WERI-Rb-1 (cell line): ENCODE results near the gene TOP3B.

Experiments used
- DNase-seq: peaks from one replicate; pipeline ENCODE4 v3.0.0-alpha.2; 2020
- H3K27ac ChIP-seq: fragments of 250-450 bp; sonication (Bioruptor Pico); 2 replicates; pipeline ENCODE4 v1.5.1; 2020; ENCODE audit warnings: mild to moderate bottlenecking, moderate library complexity
- H3K27me3 ChIP-seq: fragments of 250-450 bp; sonication (Bioruptor Pico); 2 replicates; pipeline ENCODE4 v1.5.1; 2021; ENCODE audit warnings: mild to moderate bottlenecking, low read depth, moderate library complexity; ENCODE audit not compliant: insufficient read depth, severe bottlenecking
- H3K36me3 ChIP-seq: fragments of 250-450 bp; sonication (Bioruptor Pico); 2 replicates; pipeline ENCODE4 v1.5.1; 2020; ENCODE audit warnings: mild to moderate bottlenecking, moderate library complexity
- H3K4me3 ChIP-seq: 2 replicates; pipeline ENCODE4 v1.5.1; 2011; ENCODE audit warnings: low read depth, mild to moderate bottlenecking, control low read depth, low read length
- H3K9me3 ChIP-seq: fragments of 250-450 bp; sonication (Bioruptor Pico); 2 replicates; pipeline ENCODE4 v1.5.1; 2021; ENCODE audit warnings: mild to moderate bottlenecking, moderate library complexity; ENCODE audit not compliant: severe bottlenecking
- TF ChIP-seq, protein P1 (sequence below): IDR thresholded peaks from 2 replicates; pipeline ENCODE4 v1.5.1; 2011; ENCODE audit warnings: low read depth, mild to moderate bottlenecking, control low read depth, inconsistent platforms, low read length

TOP3B gene

DNA sequence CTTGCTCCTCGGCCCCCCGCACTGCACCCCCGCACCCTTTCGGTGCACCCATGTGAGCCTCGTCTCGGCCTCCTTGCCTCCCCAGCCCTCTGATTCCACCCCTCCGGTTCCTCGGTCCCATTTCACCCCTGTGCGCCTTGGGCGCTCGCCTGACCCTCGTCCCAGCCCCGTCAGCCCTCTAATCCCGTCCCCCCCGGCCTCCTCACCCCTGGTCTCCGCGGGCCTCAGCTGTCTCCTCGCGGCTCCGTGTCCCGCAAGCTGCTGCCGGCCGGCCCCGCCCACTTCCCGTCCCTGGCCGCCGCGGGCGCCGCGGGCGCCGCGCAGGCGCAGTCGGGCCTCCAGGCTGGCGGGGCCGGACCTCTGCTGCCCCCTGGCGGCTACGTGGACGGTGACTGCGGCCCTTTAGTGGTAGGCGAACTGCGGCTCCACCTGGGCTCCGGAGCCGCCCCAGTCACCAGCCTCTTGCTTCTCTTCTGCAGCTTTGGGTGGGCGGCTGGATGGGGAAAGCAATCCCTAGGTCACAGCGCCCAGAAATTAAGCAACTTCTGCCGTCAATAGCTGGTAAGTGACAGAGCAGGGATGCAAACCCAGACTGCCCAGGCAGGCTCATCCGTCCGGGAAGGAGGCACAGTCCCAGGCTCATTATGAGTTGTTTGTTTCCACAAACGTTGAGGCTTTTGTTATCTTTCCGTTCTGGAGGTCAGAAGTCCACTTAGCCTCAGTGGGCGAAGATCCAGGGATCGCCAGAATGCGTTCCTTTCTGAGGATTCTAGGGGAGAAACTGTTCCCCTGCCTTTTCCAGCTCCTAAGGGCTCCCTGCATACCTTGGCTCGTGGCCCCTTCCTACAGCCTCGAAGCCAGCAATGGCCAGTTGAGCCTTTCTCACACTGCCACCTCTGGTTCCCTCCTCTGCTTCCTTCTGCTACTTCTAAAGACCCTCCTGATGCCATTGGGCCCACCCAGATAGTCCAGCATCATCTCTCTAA, 29.7 kb downstream of the TOP3B start, which contains the start of gene PPM1F:
Gene PPM1F, minus strand, starts transcription at position 263 of the 986 bp plus-strand sequence. CDS start 6,800 bp downstream, outside the sequence.
- no peaks in the 10 kb centered on the region for H3K27me3 ChIP-seq
- H3K27ac ChIP-seq, result peak within 1 kb of the TSS; percentile 65
- H3K4me3 ChIP-seq, result peak within 1 kb of the TSS; percentile 77
- no peaks in the 10 kb centered on the region for H3K36me3 ChIP-seq
- TF ChIP-seq, protein P1, sequence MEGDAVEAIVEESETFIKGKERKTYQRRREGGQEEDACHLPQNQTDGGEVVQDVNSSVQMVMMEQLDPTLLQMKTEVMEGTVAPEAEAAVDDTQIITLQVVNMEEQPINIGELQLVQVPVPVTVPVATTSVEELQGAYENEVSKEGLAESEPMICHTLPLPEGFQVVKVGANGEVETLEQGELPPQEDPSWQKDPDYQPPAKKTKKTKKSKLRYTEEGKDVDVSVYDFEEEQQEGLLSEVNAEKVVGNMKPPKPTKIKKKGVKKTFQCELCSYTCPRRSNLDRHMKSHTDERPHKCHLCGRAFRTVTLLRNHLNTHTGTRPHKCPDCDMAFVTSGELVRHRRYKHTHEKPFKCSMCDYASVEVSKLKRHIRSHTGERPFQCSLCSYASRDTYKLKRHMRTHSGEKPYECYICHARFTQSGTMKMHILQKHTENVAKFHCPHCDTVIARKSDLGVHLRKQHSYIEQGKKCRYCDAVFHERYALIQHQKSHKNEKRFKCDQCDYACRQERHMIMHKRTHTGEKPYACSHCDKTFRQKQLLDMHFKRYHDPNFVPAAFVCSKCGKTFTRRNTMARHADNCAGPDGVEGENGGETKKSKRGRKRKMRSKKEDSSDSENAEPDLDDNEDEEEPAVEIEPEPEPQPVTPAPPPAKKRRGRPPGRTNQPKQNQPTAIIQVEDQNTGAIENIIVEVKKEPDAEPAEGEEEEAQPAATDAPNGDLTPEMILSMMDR, result peak; percentile 85
- H3K9me3 ChIP-seq, result peaks cover 4% of the 10 kb centered on the region
- DNase-seq, result peak; percentile 85

DNA sequence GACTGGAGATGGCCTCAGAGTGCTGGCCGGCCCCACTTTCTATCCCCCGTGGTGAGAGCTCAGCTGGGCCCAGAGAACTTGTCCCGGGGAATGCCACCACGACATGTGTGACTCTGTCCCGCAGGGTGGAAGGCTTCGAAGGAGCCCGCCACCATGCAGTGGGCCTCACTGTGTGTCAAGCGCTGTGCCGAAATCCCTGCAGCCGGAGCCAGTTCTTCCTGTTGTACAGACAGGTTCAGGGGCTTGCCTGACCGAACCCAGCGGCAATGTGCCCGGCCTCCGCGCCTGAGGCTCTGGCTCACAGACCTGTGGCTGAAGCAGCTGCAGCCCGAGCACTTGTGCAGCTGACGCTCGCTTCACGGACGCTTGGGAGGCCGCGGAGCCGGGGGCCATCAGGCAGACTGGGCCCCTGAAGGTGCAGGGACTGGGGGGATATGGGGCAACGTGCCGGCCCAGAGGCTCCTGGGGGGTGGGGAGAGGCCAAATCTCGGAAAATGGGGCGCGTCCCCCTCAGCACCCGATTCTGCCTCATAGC, 30.6 kb downstream of the TOP3B start:
- peak overlapping the region; percentile 65; the same call in 1 of the 2 replicates for H3K27ac ChIP-seq
- peak; percentile 24 for DNase-seq
- TF ChIP-seq, protein P1, result no peak

DNA sequence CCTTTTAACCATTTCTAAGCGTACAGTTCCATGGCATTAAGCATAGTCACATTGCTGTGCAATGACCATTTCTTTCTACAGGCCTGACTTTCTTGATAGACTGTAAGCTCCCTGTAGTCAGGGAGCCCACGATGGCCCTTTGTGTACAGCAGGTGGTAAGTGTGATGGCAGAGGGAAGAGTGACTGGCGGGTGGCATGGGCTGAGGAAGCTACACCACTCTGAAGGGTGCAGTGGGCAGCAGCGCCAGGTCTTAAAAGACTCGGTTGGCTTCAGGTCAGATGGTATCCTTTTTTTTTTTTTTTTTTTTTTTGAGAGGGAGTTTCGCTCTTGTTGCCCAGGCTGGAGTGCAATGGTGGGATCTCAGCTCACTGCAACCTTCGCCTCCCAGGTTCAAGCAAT, 31.5 kb downstream of the TOP3B start:
- peaks cover 4% of the 10 kb centered on the region for H3K9me3 ChIP-seq
- no peaks in the 10 kb centered on the region for H3K27me3 ChIP-seq
- TF ChIP-seq, protein P1, result no peak
- no peak overlapping the region for H3K4me3 ChIP-seq
- H3K27ac ChIP-seq, result no peak overlapping the region
- no peak for DNase-seq
- no peaks in the 10 kb centered on the region; the same call in 1 of the 2 replicates for H3K36me3 ChIP-seq

More for the DNA sequence above, 30.6 kb downstream of the TOP3B start:
- Histone ChIP-seq H3K27me3 (no peaks in the 10 kb centered on the region), H3K4me3 (peak overlapping the region; percentile 77), H3K36me3 (no peaks in the 10 kb centered on the region), H3K9me3 (peaks cover 4% of the 10 kb centered on the region)

DNA sequence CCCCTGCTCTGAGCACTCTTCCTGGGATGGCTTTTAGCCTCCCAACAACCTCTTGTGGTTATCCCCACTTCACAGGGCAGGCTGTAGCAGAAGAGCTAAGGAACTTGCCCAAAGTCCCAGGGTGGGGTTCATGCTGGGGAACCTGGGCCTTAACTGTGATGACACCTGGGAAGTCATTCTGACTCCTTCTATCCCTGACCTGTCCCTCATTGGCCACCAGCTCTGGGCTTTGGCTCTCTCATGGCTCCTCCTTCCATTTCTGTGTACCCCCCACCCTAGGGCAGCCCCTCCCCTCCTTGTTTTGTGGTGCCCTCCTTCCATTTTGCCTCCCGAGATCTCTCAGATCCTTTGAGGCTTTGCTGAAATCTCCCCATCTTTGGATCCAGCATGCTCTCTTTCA, 32.6 kb downstream of the TOP3B start:
- TF ChIP-seq, protein P1, result no peak
- Histone ChIP-seq H3K9me3 (peaks cover 4% of the 10 kb centered on the region), H3K27me3 (no peaks in the 10 kb centered on the region), H3K36me3 (peaks cover 3% of the 10 kb centered on the region), H3K4me3 (no peak overlapping the region), H3K27ac (no peak overlapping the region)
- DNase-seq, result no peak

DNA sequence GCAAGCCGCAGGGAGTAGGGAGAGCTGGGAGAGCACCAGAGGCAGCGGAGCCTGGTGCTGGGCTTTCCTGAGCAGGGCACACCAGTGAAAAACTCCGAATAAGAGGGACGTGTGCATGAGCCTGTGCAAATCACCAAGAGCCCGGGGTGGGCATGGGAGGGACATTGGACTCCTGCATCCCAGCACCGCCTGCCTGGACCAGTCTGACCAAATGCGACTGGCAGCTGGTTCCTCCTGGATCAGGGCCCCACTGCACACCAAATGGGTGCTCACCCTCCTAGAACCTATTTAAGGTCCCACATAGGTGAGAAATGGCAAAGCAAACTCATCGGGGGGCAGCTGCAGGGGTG, 33.0 kb downstream of the TOP3B start:
- no peak overlapping the region for H3K27ac ChIP-seq
- peaks cover 4% of the 10 kb centered on the region for H3K9me3 ChIP-seq
- H3K4me3 ChIP-seq, result no peak overlapping the region
- TF ChIP-seq, protein P1, result no peak
- DNase-seq, result no peak
- H3K27me3 ChIP-seq, result no peaks in the 10 kb centered on the region
- peaks cover 3% of the 10 kb centered on the region for H3K36me3 ChIP-seq
